ENCODE measurements around the gene PRKN. TPM values are rescaled to one million over a fixed set of nuclear protein-coding genes. Genes with fewer than 3 reads are reported as not detected.
A peak's percentile ranks its signal among the peaks of the same experiment; 100 is the strongest.

The PRKN gene
- total RNA-seq, 1 donor from 2014 or later: 1.3 TPM

DNA sequence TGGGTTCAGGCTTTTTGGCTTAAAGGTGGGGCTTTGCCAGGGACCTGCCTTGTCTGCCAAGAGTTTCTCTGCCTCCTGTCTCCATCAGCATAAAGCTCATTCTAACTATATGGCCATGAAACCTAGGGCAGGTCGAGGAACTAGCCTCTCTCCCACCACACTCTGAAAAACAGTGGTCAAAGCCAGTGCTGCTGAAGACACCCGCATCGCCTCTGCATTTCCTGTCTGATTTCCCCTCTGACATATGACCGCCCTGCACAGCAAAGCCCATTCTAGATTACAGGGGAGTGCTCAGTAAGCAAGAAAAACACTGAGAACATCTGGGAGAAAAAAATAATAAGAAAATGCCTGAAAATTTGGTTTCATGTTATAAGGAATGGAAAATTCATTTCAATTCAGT, 573.6 kb downstream of the PRKN start:
- H3K4me1 Mint-ChIP-seq (ENCODE audit: low read depth, unreplicated experiment): peaks cover 27% of the 10 kb centered on the region
- no peaks in the 10 kb centered on the region for H3K36me3 Mint-ChIP-seq (ENCODE audit: low read depth, unreplicated experiment)
- Histone ChIP-seq H3K4me3 (ENCODE audit: insufficient read depth, low read depth, low read length) (no peak overlapping the region), H3K4me2 (ENCODE audit: low read length) (no peak overlapping the region), H3K9me3 (ENCODE audit: insufficient read depth, low read depth, low read length) (no peaks in the 10 kb centered on the region), H3K4me1 (ENCODE audit: insufficient read depth, low read length) (peaks cover 3% of the 10 kb centered on the region), H4K20me1 (ENCODE audit: insufficient read depth, low read length) (no peaks in the 10 kb centered on the region), H3K36me3 (ENCODE audit: insufficient read depth, low read length) (no peaks in the 10 kb centered on the region), H2AFZ (ENCODE audit: low read depth, low read length) (no peak overlapping the region), H3K27ac (ENCODE audit: low read depth, low read length) (no peak overlapping the region), H3K9ac (ENCODE audit: low read length) (no peak overlapping the region), H3K79me2 (ENCODE audit: insufficient read depth, low read length) (no peaks in the 10 kb centered on the region), H3K27me3 (ENCODE audit: insufficient read depth, low read length) (no peaks in the 10 kb centered on the region)
- no peaks in the 10 kb centered on the region for H3K9me3 Mint-ChIP-seq (ENCODE audit: unreplicated experiment)
- no peak overlapping the region for H3K27ac Mint-ChIP-seq (ENCODE audit: unreplicated experiment)
- H3K27me3 Mint-ChIP-seq (ENCODE audit: low read depth, unreplicated experiment): no peaks in the 10 kb centered on the region
- TF ChIP-seq EZH2 (IDR thresholded peaks at IDR 0.05; ENCODE audit: insufficient read depth, low read length): no peak
- no peak for TF ChIP-seq CTCF (IDR thresholded peaks at IDR 0.05; ENCODE audit: insufficient read depth, low read depth, low read length)
- DNase-seq (ENCODE audit: low read depth): no peak
- no peak overlapping the region for H3K4me3 Mint-ChIP-seq (ENCODE audit: unreplicated experiment)
- FAIRE-seq: no peak

DNA sequence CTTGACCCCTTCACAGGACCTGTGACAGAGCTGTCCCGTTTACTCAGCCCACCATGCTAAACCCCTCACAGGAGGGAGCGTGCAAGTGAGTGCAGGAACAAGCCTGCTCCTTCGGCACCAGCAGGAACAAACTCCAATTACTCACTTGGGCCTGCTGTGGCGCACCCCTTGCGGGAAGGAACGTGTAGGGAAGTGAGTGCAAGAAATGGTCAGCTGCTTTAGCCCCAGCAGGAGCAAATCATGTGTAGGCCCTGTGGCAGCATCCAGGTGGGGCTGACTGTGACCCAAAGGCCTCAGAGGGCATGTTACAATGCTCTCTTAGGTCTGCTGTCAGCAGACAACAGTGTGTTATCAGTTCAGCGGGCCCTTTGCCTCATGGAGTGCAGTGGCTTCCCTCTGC, 574.4 kb downstream of the PRKN start:
- peaks cover 3% of the 10 kb centered on the region for H3K4me1 ChIP-seq (ENCODE audit: insufficient read depth, low read length)
- TF ChIP-seq CTCF (IDR thresholded peaks at IDR 0.05; ENCODE audit: insufficient read depth, low read depth, low read length) (no peak), EZH2 (IDR thresholded peaks at IDR 0.05; ENCODE audit: insufficient read depth, low read length) (no peak)
- no peaks in the 10 kb centered on the region for H3K9me3 ChIP-seq (ENCODE audit: insufficient read depth, low read depth, low read length)
- no peak overlapping the region for H3K4me3 ChIP-seq (ENCODE audit: insufficient read depth, low read depth, low read length)
- peaks cover 27% of the 10 kb centered on the region for H3K4me1 Mint-ChIP-seq (ENCODE audit: low read depth, unreplicated experiment)
- H3K79me2 ChIP-seq (ENCODE audit: insufficient read depth, low read length): no peaks in the 10 kb centered on the region
- H3K27me3 Mint-ChIP-seq (ENCODE audit: low read depth, unreplicated experiment): no peaks in the 10 kb centered on the region
- no peaks in the 10 kb centered on the region for H3K36me3 Mint-ChIP-seq (ENCODE audit: low read depth, unreplicated experiment)
- DNase-seq (ENCODE audit: low read depth) (no peak), FAIRE-seq (no peak)
- H3K27me3 ChIP-seq (ENCODE audit: insufficient read depth, low read length): no peaks in the 10 kb centered on the region
- H3K4me3 Mint-ChIP-seq (ENCODE audit: unreplicated experiment): no peak overlapping the region
- H4K20me1 ChIP-seq (ENCODE audit: insufficient read depth, low read length): no peaks in the 10 kb centered on the region
- no peak overlapping the region for H3K27ac ChIP-seq (ENCODE audit: low read depth, low read length)
- H3K9ac ChIP-seq (ENCODE audit: low read length): no peak overlapping the region
- no peak overlapping the region for H2AFZ ChIP-seq (ENCODE audit: low read depth, low read length)
- H3K27ac Mint-ChIP-seq (ENCODE audit: unreplicated experiment): no peak overlapping the region
- H3K9me3 Mint-ChIP-seq (ENCODE audit: unreplicated experiment): no peaks in the 10 kb centered on the region
- no peaks in the 10 kb centered on the region for H3K36me3 ChIP-seq (ENCODE audit: insufficient read depth, low read length)
- H3K4me2 ChIP-seq (ENCODE audit: low read length): no peak overlapping the region

- Histone ChIP-seq H3K9me3 (ENCODE audit: insufficient read depth, low read depth, low read length) (no peaks in the 10 kb centered on the region), H3K27ac (ENCODE audit: low read depth, low read length) (peak overlapping the region; percentile 68), H3K27me3 (ENCODE audit: insufficient read depth, low read length) (no peaks in the 10 kb centered on the region), H3K9ac (ENCODE audit: low read length) (no peak overlapping the region), H3K4me3 (ENCODE audit: insufficient read depth, low read depth, low read length) (peak overlapping the region; percentile 44), H4K20me1 (ENCODE audit: insufficient read depth, low read length) (no peaks in the 10 kb centered on the region), H3K79me2 (ENCODE audit: insufficient read depth, low read length) (no peaks in the 10 kb centered on the region), H3K4me1 (ENCODE audit: insufficient read depth, low read length) (peaks cover 3% of the 10 kb centered on the region), H3K36me3 (ENCODE audit: insufficient read depth, low read length) (no peaks in the 10 kb centered on the region), H2AFZ (ENCODE audit: low read depth, low read length) (no peak overlapping the region), H3K4me2 (ENCODE audit: low read length) (peak overlapping the region; percentile 78)
- Mint-ChIP-seq H3K9me3 (ENCODE audit: unreplicated experiment) (no peaks in the 10 kb centered on the region), H3K27ac (ENCODE audit: unreplicated experiment) (peak overlapping the region; percentile 96), H3K27me3 (ENCODE audit: low read depth, unreplicated experiment) (no peaks in the 10 kb centered on the region), H3K4me3 (ENCODE audit: unreplicated experiment) (peak overlapping the region; percentile 2), H3K4me1 (ENCODE audit: low read depth, unreplicated experiment) (peaks cover 22% of the 10 kb centered on the region), H3K36me3 (ENCODE audit: low read depth, unreplicated experiment) (no peaks in the 10 kb centered on the region)
- FAIRE-seq (no peak), DNase-seq (ENCODE audit: low read depth) (peak; percentile 63)
- no peak for TF ChIP-seq EZH2 (IDR thresholded peaks at IDR 0.05; ENCODE audit: insufficient read depth, low read length)
- no peak for TF ChIP-seq CTCF (IDR thresholded peaks at IDR 0.05; ENCODE audit: insufficient read depth, low read depth, low read length)
These were observed 576.4 kb downstream of the PRKN start for GRCh38 chr6:162151021-162151665.
